Putamen (tissue), 1 donor: Measurements from ENCODE around the gene FNDC3B.

Experiments
- DNase-seq: peaks from one replicate; pipeline ENCODE4 v3.0.0-alpha.2; 2016; ENCODE audit warnings: low spot score

The FNDC3B gene

GRCh38 chr3:172369590-172370259, 330.3 kb downstream of the FNDC3B start:
- no peak for DNase-seq

DNA sequence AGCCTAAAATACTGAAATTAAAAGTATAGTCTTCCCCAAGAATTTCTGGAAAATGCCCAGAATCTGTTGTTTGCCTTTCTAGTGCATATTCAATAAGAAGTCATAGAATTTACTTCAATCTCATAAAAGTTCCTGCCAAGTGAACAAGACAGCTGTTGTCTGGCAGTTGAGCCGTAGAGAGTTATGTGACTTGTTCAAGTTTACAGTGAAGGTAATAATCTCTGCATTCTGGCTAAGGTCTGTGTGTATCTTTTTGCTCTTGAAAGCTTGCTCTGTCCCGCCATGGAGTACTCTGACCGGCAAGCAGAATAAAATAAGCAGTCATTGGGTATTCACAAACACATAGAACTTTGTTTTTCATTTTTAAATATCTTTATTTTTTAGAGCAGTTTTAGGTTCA, 331.0 kb downstream of the FNDC3B start:
- DNase-seq, result no peak

- DNase-seq, result no peak
Measured at GRCh38 chr3:172371544-172371943, 332.2 kb downstream of the FNDC3B start.

DNA sequence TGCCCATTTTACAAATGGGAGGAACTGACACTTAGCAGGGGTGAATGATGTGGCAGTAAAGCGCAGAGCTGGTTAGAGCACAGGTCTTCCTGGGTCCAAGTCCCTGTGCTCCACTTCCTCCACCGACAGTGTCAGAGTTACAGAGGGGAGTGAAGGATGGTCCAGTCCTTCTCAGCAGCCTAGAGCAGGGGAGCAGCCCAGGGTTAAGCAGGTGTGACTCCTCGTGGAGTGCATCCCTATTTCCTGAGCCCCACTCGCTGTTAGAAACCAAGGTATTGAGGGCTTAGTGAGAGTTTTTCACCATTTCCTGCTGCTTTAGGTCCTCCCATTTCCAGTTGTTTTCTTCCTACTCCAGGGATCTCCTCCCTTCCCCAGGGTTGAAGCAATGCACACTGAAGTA, 333.5 kb downstream of the FNDC3B start:
- no peak for DNase-seq

GRCh38 chr3:172373912-172374311, 334.5 kb downstream of the FNDC3B start:
- DNase-seq, result no peak

- DNase-seq, result no peak
Measured at GRCh38 chr3:172375206-172375850, 335.9 kb downstream of the FNDC3B start.

- DNase-seq, result no peak
Measured at GRCh38 chr3:172376402-172376801, 337.0 kb downstream of the FNDC3B start.

- no peak for DNase-seq
Measured at GRCh38 chr3:172376881-172377280, 337.5 kb downstream of the FNDC3B start.

- no peak for DNase-seq
Measured at GRCh38 chr3:172378439-172378838, 339.1 kb downstream of the FNDC3B start.

GRCh38 chr3:172379372-172379771, 340.0 kb downstream of the FNDC3B start:
- DNase-seq, result no peak

DNA sequence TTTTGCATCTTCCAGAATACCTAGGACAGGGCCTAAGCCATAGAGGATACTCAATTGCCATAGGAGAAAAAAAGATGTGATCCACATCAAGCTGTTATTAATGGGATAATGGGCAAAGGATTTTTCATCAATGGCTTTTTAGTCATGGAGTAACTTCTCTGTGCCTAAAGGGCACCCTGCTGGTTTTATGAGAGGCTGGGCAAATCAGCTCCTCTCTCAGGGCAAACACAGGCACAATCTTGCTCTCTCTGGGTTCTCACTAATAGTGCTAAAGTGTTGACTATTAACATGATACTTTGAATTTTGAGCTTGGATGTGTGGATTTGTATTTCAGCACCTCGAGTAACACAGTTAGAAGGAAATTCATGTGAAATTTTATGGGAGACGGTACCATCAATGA, 341.3 kb downstream of the FNDC3B start:
- DNase-seq, result no peak

DNA sequence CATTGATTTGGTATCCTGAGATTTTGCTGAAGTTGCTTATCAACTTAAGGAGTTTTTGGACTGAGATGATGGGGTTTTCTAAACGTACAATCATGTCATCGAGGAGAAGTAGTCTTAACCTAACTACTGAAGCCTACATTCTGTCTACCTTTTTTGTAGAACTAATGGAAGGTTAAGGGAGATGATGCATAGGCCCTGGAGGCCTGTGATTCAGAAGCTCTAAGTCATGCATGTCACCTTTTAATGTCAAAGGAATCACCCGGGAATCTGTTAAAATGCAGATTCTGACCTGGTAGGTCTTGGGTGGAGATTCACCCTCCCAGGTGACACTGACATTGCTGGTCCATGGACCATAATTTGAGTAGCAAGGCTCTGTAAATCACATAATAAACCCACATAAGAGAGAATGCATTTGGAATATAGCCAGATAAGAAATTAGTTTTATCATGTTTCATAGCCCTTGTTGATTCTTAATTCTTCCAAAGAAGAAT, 344.0 kb downstream of the FNDC3B start:
- no peak for DNase-seq

GRCh38 chr3:172384836-172385235, 345.5 kb downstream of the FNDC3B start:
- no peak for DNase-seq

DNA sequence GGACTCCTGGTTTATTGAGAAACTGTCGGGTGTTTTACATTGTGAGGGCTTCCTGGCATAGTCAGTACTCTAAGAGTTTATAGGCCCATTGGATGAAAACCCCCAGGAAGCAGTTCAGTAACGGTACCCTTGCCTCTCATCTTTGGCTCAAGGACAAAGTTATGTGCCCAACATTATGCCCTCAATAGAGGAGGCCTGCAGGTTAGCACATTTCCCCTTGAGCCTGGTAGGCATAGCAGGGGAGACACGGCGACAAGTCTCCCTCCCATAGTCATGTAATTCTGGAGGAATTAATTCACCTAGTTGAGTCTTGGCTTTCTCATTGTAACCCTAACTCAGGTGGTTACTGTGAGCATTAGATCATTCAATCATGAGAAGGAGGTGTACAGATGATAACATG, 348.4 kb downstream of the FNDC3B start:
- DNase-seq, result no peak

DNA sequence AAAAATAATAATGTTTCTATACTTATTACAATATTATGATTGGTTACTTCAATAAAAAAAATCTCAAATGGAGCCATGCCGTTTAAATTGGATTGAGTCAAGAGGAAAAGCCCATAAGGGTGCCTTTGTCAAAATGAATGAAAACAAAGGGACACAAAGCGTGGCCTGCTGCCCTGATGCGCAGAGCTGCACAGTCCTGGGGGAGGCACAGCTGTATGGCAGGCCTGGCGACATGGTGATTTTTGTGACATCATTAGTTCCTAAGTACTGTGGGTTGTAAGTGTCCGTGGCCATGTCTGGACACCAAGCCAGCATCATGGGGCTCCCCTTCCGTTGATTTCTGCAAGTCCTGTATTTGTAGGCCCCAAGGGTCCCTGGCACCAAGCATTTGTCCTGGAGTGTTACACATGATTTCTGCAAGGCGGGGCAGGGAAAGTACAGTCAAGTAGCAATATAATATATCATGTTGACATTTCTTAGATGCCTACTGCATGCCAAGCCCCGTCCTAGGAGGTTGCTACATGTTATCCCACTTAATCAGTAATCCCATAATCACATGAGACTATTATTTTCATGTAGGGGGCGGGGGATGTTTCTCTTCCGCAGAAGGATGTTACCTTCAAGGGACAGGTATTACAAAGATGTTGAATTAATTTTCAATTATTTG, 349.2 kb downstream of the FNDC3B start:
- peak; percentile 2 for DNase-seq

GRCh38 chr3:172390792-172391191, 351.4 kb downstream of the FNDC3B start:
- no peak for DNase-seq

- DNase-seq, result no peak
Measured at GRCh38 chr3:172391592-172392302, 352.4 kb downstream of the FNDC3B start.

DNA sequence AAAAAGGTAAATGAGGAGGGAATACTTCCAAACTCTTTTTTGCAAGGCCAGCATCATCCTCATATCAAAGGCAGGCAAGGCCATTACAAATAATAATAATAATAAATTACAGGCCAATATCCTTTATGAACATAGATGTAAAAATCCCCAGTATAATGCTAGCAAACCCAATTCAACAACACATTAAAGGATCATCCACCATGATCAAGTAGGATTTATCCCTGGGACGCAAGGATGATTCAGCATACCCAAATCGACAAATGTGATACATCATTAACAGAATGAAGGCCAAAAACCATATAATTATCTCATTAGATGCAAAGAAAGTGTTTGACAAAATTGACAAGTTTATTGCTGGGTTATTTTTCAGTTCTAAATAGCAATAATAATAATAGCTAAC, 355.3 kb downstream of the FNDC3B start:
- DNase-seq, result no peak

- no peak for DNase-seq
Measured at GRCh38 chr3:172396400-172396799, 357.0 kb downstream of the FNDC3B start.

GRCh38 chr3:172397716-172398405, 358.5 kb downstream of the FNDC3B start:
- no peak for DNase-seq

DNA sequence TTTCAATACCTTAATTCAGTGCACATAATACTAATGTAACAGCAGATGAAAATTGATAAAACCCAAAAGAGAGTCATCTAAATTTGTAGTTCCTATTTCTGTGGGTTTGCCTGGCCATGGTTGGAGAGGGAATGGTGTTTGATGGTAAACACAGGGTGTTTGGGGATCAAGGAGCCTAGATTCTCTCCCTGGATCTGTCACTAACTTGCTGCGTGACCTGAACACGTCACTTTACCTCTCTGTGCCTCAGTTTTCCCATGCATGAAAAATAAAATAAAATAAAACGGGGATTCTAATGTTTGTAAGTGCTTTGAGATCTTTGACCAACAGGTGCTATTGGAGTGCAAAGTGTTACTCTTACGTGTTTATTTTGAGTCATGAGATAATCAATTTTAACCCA, 359.1 kb downstream of the FNDC3B start:
- DNase-seq, result no peak

DNA sequence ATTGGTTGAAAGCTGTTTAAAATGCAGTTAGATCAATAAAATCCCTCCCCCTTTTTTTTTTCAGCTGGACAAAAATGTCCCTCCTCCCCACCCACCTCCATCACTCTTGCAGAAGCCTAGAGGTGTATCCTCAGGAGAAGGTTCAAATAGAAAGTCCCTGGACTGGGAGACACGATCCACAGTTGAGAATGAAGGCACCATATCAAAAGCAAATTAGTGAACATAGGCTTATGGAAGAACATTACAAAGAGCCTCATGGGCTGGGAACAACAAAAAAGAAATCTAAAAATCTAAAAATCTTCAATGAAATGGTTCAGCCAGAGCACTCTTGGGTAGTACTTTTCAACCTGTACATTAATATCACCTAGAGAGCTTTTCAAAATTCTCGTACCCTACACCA, 362.7 kb downstream of the FNDC3B start:
- DNase-seq, result no peak
